Measurements from ENCODE around the gene VPS50. TPM values are rescaled to one million over a fixed set of nuclear protein-coding genes. Genes with fewer than 3 reads are reported as not detected.

VPS50 gene
- total RNA-seq, 1 experiment from 2014 or later = 15.2 TPM

GRCh38 chr7:93374345-93374940 is 142.3 kb downstream of the VPS50 start:
- no peak overlapping the region for H3K27ac Mint-ChIP-seq (ENCODE audit: low read depth, unreplicated experiment)
- DNase-seq (ENCODE audit: unreplicated experiment) = peak; percentile 47
- no peak overlapping the region for H3K4me3 Mint-ChIP-seq (ENCODE audit: unreplicated experiment)
- peak; percentile 52 for TF ChIP-seq CTCF (IDR thresholded peaks at IDR 0.05; ENCODE audit: unreplicated experiment)
- no peaks in the 10 kb centered on the region for H3K9me3 Mint-ChIP-seq (ENCODE audit: unreplicated experiment)
- H3K4me1 Mint-ChIP-seq (ENCODE audit: insufficient read depth, unreplicated experiment) = no peaks in the 10 kb centered on the region
- intact Hi-C loops (cut with micrococcal nuclease) = loop anchor here (2.0 to 10.0 kb wide), 2 partner anchors 130 to 180 kb away; no protein-coding TSS in a partner anchor
- H3K36me3 Mint-ChIP-seq (ENCODE audit: insufficient read depth, unreplicated experiment) = no peaks in the 10 kb centered on the region
- BruUV-seq (replicated peaks) = no TSS peak
- H3K27me3 Mint-ChIP-seq (ENCODE audit: insufficient read depth, unreplicated experiment) = peaks cover 58% of the 10 kb centered on the region
- CTCF ChIA-PET = interaction anchor here (0.6 to 2.1 kb wide), 9 partner anchors 9 to 136 kb away, joined by 3 to 8 read pairs (median 4); no protein-coding TSS in a partner anchor
- POLR2A ChIA-PET = no interaction called here

- Mint-ChIP-seq H3K9me3 (ENCODE audit: unreplicated experiment) (no peaks in the 10 kb centered on the region), H3K4me1 (ENCODE audit: insufficient read depth, unreplicated experiment) (no peaks in the 10 kb centered on the region), H3K27ac (ENCODE audit: low read depth, unreplicated experiment) (no peak overlapping the region), H3K36me3 (ENCODE audit: insufficient read depth, unreplicated experiment) (no peaks in the 10 kb centered on the region), H3K27me3 (ENCODE audit: insufficient read depth, unreplicated experiment) (peaks cover 61% of the 10 kb centered on the region), H3K4me3 (ENCODE audit: unreplicated experiment) (no peak overlapping the region)
- no peak for TF ChIP-seq CTCF (IDR thresholded peaks at IDR 0.05; ENCODE audit: unreplicated experiment)
- BruUV-seq (replicated peaks) = no TSS peak
- intact Hi-C loops (cut with micrococcal nuclease) = loop anchor here (2.0 to 10.0 kb wide), 2 partner anchors 131 to 179 kb away; no protein-coding TSS in a partner anchor
- CTCF ChIA-PET = interaction anchor here (0.7 to 2.1 kb wide), 2 partner anchors 14 to 38 kb away, joined by 3 to 8 read pairs; no protein-coding TSS in a partner anchor
- POLR2A ChIA-PET = no interaction called here
- DNase-seq (ENCODE audit: unreplicated experiment) = no peak
Measured at GRCh38 chr7:93375603-93376002, 143.4 kb downstream of the VPS50 start.

- no peak for DNase-seq (ENCODE audit: unreplicated experiment)
- CTCF ChIA-PET = interaction anchor here (0.6 to 0.7 kb wide), 2 partner anchors 8 to 10 kb away, joined by 3 to 4 read pairs; no protein-coding TSS in a partner anchor
- intact Hi-C loops (cut with micrococcal nuclease) = loop anchor here (10.0 kb wide), 1 partner anchor 177 kb away; no protein-coding TSS in a partner anchor
- no peaks in the 10 kb centered on the region for H3K4me1 Mint-ChIP-seq (ENCODE audit: insufficient read depth, unreplicated experiment)
- POLR2A ChIA-PET = no interaction called here
- H3K4me3 Mint-ChIP-seq (ENCODE audit: unreplicated experiment) = no peak overlapping the region
- H3K27me3 Mint-ChIP-seq (ENCODE audit: insufficient read depth, unreplicated experiment) = peaks cover 60% of the 10 kb centered on the region
- no TSS peak for BruUV-seq (replicated peaks)
- no peak overlapping the region for H3K27ac Mint-ChIP-seq (ENCODE audit: low read depth, unreplicated experiment)
- no peak for TF ChIP-seq CTCF (IDR thresholded peaks at IDR 0.05; ENCODE audit: unreplicated experiment)
- H3K9me3 Mint-ChIP-seq (ENCODE audit: unreplicated experiment) = no peaks in the 10 kb centered on the region
- no peaks in the 10 kb centered on the region for H3K36me3 Mint-ChIP-seq (ENCODE audit: insufficient read depth, unreplicated experiment)
Measured at GRCh38 chr7:93378131-93378760, 146.1 kb downstream of the VPS50 start.

- DNase-seq (ENCODE audit: unreplicated experiment) = no peak
- H3K4me3 Mint-ChIP-seq (ENCODE audit: unreplicated experiment) = no peak overlapping the region
- POLR2A ChIA-PET = no interaction called here
- H3K4me1 Mint-ChIP-seq (ENCODE audit: insufficient read depth, unreplicated experiment) = no peaks in the 10 kb centered on the region
- H3K27ac Mint-ChIP-seq (ENCODE audit: low read depth, unreplicated experiment) = no peak overlapping the region
- H3K27me3 Mint-ChIP-seq (ENCODE audit: insufficient read depth, unreplicated experiment) = peaks cover 73% of the 10 kb centered on the region
- H3K36me3 Mint-ChIP-seq (ENCODE audit: insufficient read depth, unreplicated experiment) = no peaks in the 10 kb centered on the region
- no TSS peak for BruUV-seq (replicated peaks)
- intact Hi-C loops (cut with micrococcal nuclease) = no loop called here
- no peaks in the 10 kb centered on the region for H3K9me3 Mint-ChIP-seq (ENCODE audit: unreplicated experiment)
- TF ChIP-seq CTCF (IDR thresholded peaks at IDR 0.05; ENCODE audit: unreplicated experiment) = no peak
- CTCF ChIA-PET = interaction anchor here (1.5 kb wide), 1 partner anchor 8 kb away, joined by 4 read pairs; no protein-coding TSS in a partner anchor
Measured at GRCh38 chr7:93382362-93382761, 150.2 kb downstream of the VPS50 start.

Data from MCF 10A (cell line).